GM19025 (cell line): ENCODE results near the gene LRCH4.

Experiments
- ATAC-seq: cut with Tn5 transposase; IDR thresholded peaks from one replicate; pipeline ENCODE4 v1.9.1; 2021; ENCODE audit warnings: mild to moderate bottlenecking, low read depth, moderate library complexity; ENCODE audit not compliant: unreplicated experiment

Gene LRCH4, protein sequence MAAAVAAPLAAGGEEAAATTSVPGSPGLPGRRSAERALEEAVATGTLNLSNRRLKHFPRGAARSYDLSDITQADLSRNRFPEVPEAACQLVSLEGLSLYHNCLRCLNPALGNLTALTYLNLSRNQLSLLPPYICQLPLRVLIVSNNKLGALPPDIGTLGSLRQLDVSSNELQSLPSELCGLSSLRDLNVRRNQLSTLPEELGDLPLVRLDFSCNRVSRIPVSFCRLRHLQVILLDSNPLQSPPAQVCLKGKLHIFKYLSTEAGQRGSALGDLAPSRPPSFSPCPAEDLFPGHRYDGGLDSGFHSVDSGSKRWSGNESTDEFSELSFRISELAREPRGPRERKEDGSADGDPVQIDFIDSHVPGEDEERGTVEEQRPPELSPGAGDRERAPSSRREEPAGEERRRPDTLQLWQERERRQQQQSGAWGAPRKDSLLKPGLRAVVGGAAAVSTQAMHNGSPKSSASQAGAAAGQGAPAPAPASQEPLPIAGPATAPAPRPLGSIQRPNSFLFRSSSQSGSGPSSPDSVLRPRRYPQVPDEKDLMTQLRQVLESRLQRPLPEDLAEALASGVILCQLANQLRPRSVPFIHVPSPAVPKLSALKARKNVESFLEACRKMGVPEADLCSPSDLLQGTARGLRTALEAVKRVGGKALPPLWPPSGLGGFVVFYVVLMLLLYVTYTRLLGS

DNA sequence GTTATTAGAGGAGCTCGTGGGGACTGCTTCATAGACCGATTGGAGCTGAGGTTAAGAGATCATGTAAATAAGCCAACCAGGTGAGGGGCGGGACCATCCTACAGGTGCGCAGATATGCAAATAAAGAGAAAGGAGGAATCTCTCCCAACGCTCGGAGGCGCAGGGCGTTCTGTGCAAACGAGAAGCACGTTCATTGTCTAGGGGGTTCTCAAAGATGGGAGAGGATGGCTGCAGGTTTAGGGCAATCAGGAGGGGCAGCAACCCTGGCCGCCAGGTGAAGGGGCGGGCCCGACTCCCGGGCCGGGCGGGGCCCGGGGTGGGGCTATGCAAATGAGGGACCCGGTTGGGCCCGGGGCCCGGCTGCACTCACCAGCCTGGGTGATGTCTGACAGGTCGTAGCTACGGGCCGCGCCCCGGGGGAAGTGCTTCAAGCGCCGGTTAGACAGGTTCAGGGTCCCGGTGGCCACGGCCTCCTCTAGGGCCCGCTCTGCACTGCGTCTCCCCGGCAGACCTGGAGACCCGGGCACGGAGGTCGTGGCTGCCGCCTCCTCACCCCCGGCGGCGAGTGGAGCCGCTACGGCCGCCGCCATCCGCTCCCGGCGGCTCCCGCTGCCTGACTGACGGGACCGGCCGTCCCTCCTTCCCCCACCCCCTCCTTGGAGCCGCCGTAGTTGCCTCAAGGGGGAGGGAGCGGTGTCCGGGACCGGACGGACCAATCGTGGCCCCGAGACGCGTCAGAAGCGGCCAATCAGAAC, at the start of gene LRCH4:
Gene LRCH4, minus strand, starts transcription at position 619 of the 755 bp plus-strand sequence. Its CDS starts 29 bp downstream, at position 590.
- peak; percentile 23 for ATAC-seq

DNA sequence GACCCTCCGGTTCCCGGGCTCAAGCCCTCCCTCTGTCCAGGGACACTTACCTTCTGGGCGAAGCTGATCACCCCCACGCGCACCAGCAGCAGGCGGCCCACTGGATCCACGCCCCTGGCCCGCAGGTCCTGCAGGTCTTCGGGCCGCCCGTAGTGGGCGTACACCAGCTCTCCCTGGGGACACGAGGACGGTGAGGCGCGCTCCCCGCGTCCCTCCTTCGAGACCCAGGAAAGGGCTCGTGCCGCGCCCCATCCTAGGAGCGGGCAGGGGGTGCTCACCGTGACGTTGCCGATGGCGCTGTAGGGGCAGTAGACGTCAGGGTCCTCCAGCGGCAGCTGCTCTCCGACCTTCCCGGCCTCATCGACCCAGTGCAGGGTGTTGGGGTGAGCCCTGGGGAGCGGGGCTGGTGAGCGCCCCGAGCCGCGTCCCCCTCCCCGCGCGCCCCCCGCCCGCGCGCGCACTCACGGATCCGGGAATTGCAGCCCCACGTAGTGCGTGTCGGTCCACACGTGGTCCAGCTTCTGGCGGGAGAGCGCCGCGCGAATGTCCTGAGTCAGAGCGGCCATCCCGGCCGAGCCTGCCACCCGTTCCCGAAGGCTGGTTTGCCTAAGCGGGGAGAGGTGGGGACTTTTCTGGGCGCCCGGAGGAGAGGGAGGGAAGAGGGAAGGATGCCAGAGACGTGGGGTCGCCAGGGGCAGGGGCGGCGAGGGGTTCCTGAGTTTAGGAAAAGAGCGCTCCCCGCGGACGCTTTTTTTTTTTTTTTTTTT, 47.2 kb upstream of the LRCH4 start:
- ATAC-seq, result no peak

DNA sequence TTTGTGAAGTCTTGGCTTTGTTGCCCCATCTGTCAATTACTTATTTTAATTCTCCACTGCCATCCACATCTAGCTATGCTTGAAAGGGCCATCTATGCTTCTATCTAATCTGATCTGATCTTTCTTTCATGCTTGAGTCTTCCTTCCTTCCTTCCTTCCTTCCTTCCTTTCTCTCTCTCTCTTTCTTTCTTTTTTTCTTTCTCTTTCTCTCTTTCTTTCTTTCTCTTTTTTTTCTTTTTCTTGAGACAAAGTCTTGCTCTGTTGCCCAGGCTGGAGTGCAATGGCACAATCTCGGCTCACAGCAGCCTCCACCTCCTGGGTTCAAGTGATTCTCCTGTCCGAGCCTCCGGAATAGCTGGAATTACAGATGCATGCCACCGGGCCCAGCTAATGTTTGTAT, 44.1 kb upstream of the LRCH4 start:
- no peak for ATAC-seq

DNA sequence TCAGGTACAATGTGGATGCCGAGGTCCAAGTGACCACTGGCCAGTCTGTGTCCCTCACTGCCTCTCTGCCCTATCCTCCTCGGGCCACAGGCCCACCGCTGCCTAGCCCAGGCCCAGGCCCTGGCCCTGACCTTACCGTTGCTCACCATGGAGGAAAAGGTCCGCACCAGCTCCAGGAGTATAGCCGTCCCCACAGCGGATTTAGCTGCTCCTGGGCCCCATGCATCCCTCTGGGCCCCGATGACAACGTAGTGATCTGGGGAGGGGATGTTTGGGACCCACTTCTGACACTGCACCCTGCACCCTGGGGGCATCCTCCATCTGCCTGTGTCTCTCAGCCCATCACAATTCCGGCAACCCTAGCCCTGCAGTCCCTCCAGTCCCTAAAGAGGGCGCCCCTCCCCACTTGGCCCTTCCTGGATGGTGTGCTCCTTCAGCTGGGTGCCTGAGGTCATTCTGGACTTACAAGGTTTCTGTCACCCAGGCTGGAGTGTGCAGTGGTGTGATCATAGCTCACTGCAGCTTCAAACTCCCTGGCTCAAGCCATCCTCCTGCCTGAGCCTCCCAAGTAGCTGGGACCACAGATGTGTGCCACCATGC, 43.3 kb upstream of the LRCH4 start:
- ATAC-seq, result no peak

DNA sequence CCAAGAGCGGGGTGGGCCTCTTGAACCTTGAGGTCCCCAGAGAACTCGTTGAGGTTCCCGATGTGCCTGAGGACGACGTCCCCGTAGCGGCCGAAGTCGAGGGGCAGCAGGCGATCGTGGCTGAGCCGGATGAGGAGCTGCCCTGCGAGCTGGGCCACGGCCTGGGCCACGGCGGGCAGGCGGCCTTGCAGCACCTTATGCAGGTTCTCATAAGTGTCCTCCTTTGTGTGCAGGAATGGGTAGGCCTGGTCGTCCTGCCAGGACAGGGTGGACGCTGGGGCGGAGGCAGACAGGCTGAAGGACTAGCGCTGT, 41.3 kb upstream of the LRCH4 start:
- ATAC-seq, result no peak

DNA sequence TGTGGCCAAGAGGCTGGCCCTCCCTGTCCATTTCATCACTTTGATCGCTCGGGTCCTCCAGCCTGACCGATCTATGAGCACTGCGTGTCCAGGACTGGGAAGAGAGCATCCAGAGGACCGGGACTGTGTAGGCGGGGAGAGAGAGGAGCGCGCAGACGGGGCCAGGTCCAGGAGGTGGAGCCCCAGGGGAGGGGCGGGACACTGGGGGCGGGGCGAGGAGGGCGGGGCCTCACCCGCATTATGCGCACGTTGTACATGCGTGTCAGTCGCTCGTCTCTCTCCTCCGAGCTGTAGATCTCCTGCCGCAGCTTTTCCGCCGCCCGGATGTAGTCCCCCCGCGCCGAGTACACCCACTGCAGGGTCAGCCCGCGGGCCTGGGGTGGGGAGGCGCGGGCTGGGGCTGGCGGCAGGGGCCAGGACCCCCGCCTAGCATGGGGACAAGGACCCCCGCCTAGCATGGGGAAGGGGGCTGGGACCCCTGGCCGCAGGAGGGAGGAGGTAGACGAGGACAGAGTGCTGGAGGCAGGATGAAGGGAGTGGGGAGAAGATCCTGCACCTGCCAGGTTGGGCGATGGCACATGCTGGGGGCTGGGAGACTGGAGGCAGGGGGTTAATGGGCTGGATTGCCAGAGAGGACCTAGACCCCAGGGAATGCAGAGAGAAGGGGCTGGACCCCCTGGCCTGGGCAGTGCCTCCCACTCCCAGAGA, 40.8 kb upstream of the LRCH4 start:
- ATAC-seq, result peak; percentile 81

DNA sequence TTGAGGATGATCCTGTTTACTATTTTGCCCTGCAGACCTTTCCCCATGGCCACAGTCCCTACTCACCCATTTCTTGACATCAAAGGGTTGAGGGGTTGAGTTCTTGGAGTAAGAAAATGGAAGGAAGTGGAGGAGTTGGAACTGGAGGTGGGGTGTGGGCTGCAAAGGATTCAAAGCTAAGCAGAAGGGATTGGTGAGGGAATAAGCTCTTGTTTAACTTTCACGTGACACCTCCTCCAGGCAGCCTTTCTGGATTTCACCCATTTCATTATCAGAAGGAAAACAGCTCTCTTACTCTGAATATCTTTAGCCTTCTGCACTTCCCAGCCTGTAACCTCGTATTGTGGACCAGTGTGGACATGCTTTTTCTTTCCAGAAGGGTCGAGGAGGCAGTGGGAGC, 40.1 kb upstream of the LRCH4 start:
- ATAC-seq, result no peak

DNA sequence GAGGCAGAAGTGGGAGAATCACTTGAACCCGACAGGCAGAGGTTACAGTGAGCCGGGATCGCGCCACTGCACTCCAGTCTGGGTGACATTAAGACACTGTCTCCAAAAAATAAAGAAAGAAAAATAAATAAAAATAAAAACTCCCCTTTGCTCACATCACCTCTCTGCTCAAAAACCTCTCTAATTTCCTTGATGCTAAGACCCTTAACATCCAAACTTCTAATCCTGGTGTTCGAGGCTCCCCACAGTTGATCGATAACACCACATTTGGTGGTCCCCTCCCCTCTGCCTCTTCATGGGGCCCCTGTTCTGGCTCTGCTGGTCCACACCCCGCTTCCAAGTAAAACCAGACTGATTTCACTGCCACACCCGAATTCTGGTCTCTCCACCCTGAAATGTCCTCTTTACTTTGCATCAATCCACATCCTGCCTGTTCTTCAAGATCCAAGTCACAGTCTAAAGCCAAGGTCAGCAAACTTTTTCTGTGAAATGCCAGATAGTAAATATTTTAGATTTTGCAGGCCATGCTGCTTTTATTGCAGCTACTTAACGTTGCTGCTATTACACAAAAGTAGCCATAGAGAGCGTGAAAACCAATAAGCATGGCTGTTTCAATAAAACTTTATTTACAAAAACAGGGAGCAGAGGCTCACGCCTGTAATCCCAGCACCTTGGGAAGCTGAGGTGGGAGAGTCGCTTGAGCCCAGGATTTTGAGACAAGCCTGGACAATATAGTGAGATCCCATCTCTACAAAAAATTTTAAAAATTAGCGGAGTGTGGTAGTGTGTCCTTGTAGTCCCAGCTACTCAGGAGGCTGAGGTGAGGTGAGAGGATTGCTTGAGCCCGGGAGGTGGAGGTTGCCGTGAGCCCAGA, 38.3 kb upstream of the LRCH4 start:
- ATAC-seq, result no peak

DNA sequence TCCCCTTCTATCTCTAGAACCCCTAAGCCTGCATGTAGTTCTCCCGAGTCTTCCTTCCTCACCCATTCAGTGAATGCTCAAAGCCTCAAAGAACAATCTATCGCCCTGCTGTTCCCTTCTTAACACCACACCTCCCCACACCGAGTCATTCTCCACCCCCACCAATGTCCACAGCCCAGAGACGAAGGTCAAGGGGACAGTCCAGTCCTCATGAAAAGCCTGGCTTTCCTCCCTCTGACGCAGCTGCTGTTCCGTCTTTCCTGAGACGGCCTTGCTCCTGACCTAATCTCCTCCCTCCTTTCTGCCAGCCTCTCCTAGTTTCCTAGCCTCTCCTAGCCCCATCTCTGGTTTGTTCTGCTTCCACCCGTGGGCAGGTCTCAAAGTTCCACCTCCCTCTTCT, 35.6 kb upstream of the LRCH4 start:
- ATAC-seq, result no peak

DNA sequence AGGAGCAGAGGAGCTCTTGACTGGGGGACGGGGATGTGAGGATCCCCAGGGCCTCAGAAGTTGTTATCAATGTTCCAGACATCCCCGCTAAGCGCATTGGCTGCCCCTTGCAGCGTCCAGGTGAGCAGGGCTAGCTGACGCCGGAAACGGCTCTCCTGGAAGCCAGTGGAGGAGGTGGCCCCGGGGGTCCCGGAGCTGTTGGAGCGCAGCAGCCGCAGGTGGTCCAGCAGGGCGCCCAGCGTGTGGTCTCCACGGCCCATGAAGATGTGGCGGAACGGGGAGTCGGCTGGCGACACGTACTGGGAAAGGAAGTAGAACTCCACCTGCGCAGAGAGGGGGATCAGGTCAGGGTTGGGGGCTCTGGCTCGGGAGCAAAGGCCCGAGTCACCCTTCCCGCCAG, 34.9 kb upstream of the LRCH4 start:
- ATAC-seq, result no peak

DNA sequence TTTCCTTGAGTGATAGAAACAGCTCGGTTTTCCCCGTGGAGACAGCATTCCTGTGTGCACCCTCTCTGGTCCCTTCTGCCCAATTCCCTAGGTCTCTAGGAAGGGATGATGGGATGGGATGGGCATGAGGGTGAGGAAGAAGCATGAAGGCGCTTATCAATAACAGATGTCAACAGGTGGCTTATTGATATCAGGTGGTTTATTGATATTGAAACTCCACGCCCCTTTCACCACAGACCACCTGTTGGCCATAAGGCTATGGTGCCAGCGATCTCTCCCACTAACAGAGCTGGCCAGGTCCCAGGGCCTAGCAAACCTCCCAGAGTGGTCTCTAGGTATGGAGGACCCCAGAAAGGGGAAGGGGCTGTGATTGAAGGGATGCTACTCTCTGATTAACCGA, 34.3 kb upstream of the LRCH4 start:
- no peak for ATAC-seq

DNA sequence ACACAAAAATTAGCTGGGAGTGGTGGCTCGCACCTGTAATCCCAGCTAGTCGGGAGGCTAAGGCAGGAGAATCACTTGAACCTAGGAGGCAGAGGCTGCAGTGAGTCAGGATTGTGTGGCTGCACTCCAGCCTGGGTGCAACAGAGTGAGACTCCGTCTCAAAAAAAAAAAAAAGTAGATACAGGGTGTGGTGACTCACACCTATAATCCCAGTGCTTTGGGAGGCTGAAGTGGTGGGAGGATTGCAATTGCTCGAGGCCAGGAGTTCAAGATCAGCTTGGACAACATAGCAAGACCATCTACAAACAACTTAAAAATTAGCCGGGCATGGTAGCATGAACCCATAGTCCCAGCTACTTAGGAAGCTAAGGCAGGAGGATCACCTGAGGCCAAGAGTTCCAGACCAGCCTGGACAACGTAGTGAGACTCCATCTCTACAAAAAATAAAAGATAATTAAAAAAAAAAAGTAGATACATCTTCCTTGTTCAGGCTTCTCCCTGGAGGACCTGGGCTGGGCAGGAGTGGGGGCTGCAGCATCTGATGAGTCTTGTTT, 28.5 kb upstream of the LRCH4 start:
- ATAC-seq, result no peak

DNA sequence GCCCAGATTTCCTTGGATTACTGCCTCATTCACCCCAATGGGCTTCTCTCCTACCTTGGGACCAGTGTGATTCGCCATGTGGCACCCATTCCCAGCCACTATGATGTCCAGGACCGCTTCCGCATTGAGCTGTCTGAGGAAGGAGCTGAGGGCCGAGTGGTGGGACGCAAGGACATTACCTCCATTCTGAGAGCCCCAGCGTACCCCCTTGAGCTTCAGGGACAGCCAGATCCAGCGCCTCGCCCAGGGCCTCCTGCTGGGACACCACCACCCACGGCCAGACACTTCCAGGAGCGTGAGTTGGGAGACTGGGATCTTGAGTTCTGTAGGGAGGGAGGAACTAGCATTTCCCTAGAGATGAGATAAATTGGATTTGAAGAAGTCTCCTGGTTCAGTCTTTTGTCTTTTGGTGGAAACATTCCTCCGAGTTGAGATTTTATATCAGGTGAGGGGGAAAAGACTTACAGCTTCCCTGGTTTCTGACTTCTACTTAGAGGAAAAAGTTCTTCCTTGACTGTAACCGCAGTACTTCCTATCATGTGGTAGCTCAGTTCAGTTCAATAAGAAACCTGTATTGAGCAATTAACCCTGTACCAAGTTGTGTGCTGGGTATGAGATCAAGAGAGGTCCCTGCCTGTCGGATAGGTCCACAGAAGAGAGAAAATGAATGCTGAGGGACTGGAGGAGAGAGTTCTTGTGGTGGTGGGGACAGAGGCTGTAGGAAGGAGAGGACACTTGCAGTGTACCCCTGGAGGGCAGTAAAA, 27.7 kb upstream of the LRCH4 start:
- no peak for ATAC-seq

DNA sequence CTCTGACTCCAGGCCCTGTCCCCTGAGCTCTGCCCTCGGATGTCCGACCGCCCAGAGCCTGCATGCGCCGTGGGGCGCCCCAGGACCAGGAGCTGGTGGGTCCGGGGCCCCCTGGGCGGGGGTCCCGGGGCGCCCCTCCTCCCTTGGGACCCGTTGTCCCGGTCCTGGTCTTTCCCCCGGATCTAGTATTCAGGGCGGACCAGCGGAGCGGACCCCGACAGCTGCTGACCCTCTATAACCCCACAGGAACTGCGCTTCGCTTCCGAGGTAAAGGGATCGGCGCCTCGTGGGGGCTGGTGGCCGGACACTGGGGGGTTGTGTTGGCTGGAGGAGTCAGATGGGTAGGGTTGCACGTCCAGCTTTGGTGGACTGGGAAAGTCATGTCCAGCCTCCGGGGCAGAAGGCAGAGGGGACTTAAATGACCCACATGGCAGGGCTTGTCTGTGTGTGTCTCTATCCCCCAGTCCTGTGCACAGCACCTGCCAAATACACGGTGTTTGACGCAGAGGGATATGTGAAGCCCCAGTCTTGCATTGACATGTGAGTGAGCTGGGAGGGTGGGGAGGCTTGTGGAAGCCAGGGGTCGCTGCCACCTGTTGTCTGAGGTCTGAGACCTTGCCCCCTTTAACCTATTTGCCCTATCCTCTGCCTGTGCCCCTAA, 26.9 kb upstream of the LRCH4 start:
- no peak for ATAC-seq

DNA sequence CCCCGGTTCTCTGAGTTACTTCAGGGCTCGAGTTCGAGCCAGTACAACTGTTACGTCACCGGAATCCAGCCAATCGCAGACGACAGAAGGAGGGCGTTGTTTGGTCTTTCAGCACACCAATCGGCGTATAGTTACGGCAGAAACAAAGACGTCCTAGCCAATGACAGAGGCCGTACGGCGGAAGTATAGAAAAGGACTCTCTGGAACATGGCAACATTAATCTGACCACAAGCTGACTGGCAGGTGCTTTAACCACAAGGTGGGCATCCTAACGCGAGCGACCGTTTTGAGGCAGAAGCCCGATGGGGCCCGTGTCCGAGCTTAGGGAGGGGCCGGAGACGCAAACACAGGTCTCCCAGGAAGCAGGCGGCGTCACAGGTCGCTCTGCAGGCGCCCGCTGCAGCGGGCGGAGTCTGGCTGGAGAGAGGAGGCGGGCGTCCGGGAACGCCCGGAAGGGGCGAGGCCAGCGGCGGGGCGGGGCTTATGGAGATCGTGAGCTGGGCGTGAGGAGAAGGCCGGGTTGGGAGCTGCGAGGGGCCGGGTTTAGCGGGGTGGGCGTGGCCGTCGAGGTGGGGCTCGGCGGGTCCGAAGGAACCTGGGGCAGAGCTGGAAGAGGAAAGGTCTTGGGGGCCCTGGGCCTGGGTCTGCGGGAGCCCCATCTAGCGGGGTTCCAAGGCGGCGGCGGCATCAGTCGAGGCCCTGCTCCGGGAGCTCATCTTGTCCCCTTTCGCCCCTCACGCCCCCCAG, 26.2 kb upstream of the LRCH4 start, which contains the start of gene MOSPD3:
Gene MOSPD3, plus strand, starts transcription at position 558 of the 747 bp plus-strand sequence. CDS start 252 bp downstream, outside the sequence.
- ATAC-seq, result peak; percentile 90

DNA sequence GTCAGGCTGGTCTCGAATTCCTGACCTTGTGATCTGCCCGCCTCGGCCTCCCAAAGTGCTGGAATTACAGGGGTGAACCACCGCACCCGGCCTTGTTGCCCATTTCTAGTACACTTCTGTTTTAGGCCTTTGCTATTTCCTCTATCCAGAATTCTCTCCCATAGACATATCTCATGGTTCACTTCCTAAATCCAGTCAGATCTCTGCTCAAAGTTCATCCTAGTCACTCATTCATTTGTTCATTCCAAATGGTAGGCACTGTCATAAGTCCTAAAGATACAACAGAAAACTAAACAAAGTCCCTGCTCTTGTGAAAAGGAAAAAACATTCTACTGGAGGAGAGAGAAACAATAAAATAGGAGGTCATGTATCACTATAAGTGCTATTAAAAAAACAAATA, 24.0 kb upstream of the LRCH4 start:
- ATAC-seq, result no peak
